Activated T-helper 2 cell treated with anti-CD3 and anti-CD28 coated beads, Interferon-gamma antibody, Interleukin-2, Interleukin-4, amounts not matched to agents 10 μg/mL and 5 μg/mL and 100 μg/mL, durations not matched to agents 14 hours and 24 hours and 36 hours (primary cell): Measurements from ENCODE around the gene PSMB9. TPM values are rescaled to one million over a fixed set of nuclear protein-coding genes. Genes with fewer than 3 reads are reported as not detected.
"Not testable (repeated sequence)": the region's sequence is repeated elsewhere in the genome, so short reads cannot be mapped to it uniquely, and the experiment has no call there.

ENCODE experiments used
- DNase-seq: peaks from one replicate; pipeline ENCODE4 v3.0.0; 2021; ENCODE audit warnings: low spot score
- H3K27ac Mint-ChIP-seq: one replicate; pipeline ENCODE4 v1.8.0; 2021; ENCODE audit warnings: mixed read lengths
- H3K27me3 Mint-ChIP-seq: one replicate; pipeline ENCODE4 v1.8.0; 2021; ENCODE audit warnings: low read depth, mixed read lengths
- H3K36me3 Mint-ChIP-seq: one replicate; pipeline ENCODE4 v1.8.0; 2021; ENCODE audit warnings: low read depth, mixed read lengths
- H3K4me1 Mint-ChIP-seq: one replicate; pipeline ENCODE4 v1.8.0; 2021; ENCODE audit warnings: low read depth, mixed read lengths
- H3K4me3 Mint-ChIP-seq: one replicate; pipeline ENCODE4 v1.8.0; 2021; ENCODE audit warnings: low read depth, mild to moderate bottlenecking, moderate library complexity, mixed read lengths
- H3K9me3 Mint-ChIP-seq: one replicate; pipeline ENCODE4 v1.8.0; 2021; ENCODE audit warnings: mixed read lengths
- intact Hi-C: fragments of 100-400 bp; cut with micrococcal nuclease; formaldehyde crosslinking; loops from one replicate; pipeline ENCODE4 v1.15.1; 2023
- total RNA-seq: library from RNA; stranded (reverse); gene quantifications from 2 replicates; pipeline ENCODE4 v1.2.3, GENCODE V29; 2022

The PSMB9 gene
- 262 and 265 TPM in 2 replicates for total RNA-seq

GRCh38 chr6:32853541-32854375, at the start of gene PSMB9, which contains the start of gene TAP1:
Gene PSMB9 (plus strand): TSS chr6:32854192. CDS start chr6:32854230, 38 bp downstream.
Gene TAP1 (minus strand): TSS chr6:32853704. CDS start chr6:32853636, 68 bp downstream.
- no peaks in the 10 kb centered on the region for H3K9me3 Mint-ChIP-seq
- H3K4me3 Mint-ChIP-seq: peak within 1 kb of the TSS; percentile 99
- no peaks in the 10 kb centered on the region for H3K27me3 Mint-ChIP-seq
- peaks cover 63% of the 10 kb centered on the region for H3K4me1 Mint-ChIP-seq
- peak; percentile 93 for DNase-seq
- peaks cover 81% of the 10 kb centered on the region for H3K36me3 Mint-ChIP-seq
- H3K27ac Mint-ChIP-seq: peak within 1 kb of the TSS; percentile 97
- intact Hi-C loops: loop anchor here (1.0 to 10.0 kb wide), 3 partner anchors 9 to 461 kb away; partner anchors contain the start of genes PSMB8, TAP2, TAPBP and ZBTB22

DNA sequence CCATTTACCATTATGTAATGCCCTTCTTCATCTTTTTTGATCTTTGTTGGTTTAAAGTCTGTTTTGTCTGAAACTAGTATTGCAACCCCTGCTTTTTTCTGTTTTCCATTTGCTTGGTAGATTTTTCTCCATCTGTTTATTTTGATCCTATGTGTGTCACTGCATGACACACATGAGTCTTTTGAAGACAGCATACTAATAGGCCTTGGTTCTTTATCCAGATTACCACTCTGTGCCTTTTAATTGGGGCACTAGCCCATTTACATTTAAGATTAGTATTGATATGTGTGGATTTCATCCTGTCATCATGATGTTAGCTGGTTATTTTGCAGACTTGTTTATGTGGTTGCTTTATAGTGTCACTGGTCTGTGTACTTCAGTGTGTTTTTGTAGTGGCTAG, 48.6 kb upstream of the PSMB9 start:
- H3K4me3 Mint-ChIP-seq, H3K4me1 Mint-ChIP-seq, DNase-seq, H3K9me3 Mint-ChIP-seq, H3K36me3 Mint-ChIP-seq, intact Hi-C loops, H3K27ac Mint-ChIP-seq: not testable (repeated sequence)
- H3K27me3 Mint-ChIP-seq: peaks cover 52% of the 10 kb centered on the region

DNA sequence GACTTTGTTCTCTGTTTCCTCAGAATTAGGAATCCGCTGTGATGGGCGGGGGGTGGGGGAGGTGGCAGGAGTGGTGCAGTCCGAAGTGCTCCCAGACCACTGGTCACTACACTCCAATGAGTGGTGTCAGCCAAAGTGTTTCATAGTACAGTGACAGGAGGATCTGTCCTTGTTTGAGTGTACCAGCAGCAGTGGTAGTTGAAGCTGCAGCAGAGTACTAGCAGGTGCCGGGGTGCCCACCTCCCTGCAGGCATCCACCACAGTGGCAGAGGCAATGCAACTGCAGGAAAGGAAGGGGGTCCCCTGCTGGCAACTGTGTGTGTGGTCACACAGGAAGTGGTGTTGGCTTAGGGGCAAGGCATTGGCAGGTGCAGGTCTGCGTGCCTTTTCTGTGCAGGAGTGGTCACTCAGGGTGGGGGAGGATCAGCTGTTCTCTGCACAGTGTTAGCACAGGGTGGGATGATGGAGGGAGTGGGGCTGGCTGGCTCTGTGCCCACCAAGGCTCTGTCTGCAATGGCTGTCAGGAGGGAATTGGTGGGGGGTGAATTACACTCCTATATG, 46.9 kb upstream of the PSMB9 start:
- Mint-ChIP-seq H3K27ac (no peak overlapping the region), H3K27me3 (peaks cover 39% of the 10 kb centered on the region), H3K36me3 (no peaks in the 10 kb centered on the region), H3K9me3 (no peaks in the 10 kb centered on the region), H3K4me3 (no peak overlapping the region), H3K4me1 (peaks cover 6% of the 10 kb centered on the region)
- DNase-seq: no peak
- intact Hi-C loops: no loop called here

- peaks cover 7% of the 10 kb centered on the region for H3K36me3 Mint-ChIP-seq
- intact Hi-C loops: no loop called here
- no peaks in the 10 kb centered on the region for H3K9me3 Mint-ChIP-seq
- H3K4me1 Mint-ChIP-seq: peaks cover 6% of the 10 kb centered on the region
- no peak overlapping the region for H3K4me3 Mint-ChIP-seq
- H3K27me3 Mint-ChIP-seq: peaks cover 20% of the 10 kb centered on the region
- no peak for DNase-seq
- no peak overlapping the region for H3K27ac Mint-ChIP-seq
These were observed 44.8 kb upstream of the PSMB9 start for GRCh38 chr6:32809171-32809570.

- intact Hi-C loops: loop anchor here (10.0 kb wide), 1 partner anchor 51 kb away; no protein-coding TSS in a partner anchor
- H3K27ac Mint-ChIP-seq: no peak overlapping the region
- no peak for DNase-seq
- peaks cover 12% of the 10 kb centered on the region for H3K36me3 Mint-ChIP-seq
- H3K27me3 Mint-ChIP-seq: no peaks in the 10 kb centered on the region
- no peaks in the 10 kb centered on the region for H3K9me3 Mint-ChIP-seq
- H3K4me1 Mint-ChIP-seq: peaks cover 3% of the 10 kb centered on the region
- H3K4me3 Mint-ChIP-seq: no peak overlapping the region
These were observed 39.8 kb upstream of the PSMB9 start for GRCh38 chr6:32814145-32814544.

GRCh38 chr6:32815115-32815514, 38.9 kb upstream of the PSMB9 start:
- H3K9me3 Mint-ChIP-seq: no peaks in the 10 kb centered on the region
- H3K4me1 Mint-ChIP-seq: peaks cover 6% of the 10 kb centered on the region
- no peak overlapping the region for H3K27ac Mint-ChIP-seq
- intact Hi-C loops: loop anchor here (10.0 kb wide), 1 partner anchor 50 kb away; no protein-coding TSS in a partner anchor
- peaks cover 12% of the 10 kb centered on the region for H3K36me3 Mint-ChIP-seq
- no peak overlapping the region for H3K4me3 Mint-ChIP-seq
- no peak for DNase-seq
- H3K27me3 Mint-ChIP-seq: no peaks in the 10 kb centered on the region

DNA sequence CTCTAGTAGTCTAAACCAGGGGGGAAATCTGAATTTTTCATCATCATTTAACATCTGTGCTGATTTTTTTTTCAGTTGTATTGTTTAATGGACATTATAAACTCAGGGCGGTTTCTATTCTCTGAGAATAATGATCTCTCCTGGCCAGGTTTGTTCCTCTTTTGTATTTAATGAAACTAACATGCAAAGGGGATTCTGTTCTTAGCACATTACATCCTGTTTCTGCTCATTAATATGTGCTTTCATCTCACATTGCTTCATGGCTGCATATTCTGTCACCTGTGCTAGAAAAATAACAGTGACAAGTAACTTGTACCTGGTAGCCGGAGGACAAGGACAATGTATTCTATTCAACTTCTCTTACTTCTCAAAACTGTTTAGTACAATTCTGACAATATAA, 38.0 kb upstream of the PSMB9 start:
- Mint-ChIP-seq H3K4me3 (no peak overlapping the region), H3K4me1 (peaks cover 6% of the 10 kb centered on the region), H3K27me3 (no peaks in the 10 kb centered on the region), H3K36me3 (peaks cover 12% of the 10 kb centered on the region), H3K9me3 (no peaks in the 10 kb centered on the region), H3K27ac (no peak overlapping the region)
- no peak for DNase-seq
- intact Hi-C loops: loop anchor here (10.0 kb wide), 1 partner anchor 49 kb away; no protein-coding TSS in a partner anchor

DNA sequence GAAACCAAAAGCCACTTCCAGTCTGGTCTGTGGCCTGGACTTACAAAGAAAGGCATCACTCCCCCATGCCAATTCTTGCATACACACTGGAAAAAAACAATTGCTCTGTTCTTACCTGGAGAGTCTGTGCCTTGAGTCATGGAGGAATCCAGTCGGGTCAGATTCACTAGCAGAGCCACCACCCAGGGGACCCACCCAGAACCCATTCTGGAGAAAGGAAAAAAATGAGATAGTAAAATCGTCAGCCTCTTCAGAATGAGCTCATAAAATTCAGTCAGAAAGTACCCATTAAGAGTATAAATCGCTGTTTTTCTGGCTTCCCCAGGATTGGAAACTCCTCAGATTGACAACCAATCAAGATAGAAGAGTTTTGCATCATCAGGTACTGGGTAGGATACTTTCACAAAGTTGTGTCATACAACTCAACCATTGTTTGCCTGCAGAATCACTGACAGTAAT, 37.2 kb upstream of the PSMB9 start, which contains the start of gene HLA-DOB:
TSS of gene HLA-DOB (minus strand) at position 257 of the 459 bp plus-strand sequence. CDS start at position 206, 51 bp downstream.
- DNase-seq: no peak
- Mint-ChIP-seq H3K9me3 (no peaks in the 10 kb centered on the region), H3K27ac (no peak within 1 kb of the TSS), H3K4me3 (no peak within 1 kb of the TSS), H3K4me1 (peaks cover 6% of the 10 kb centered on the region), H3K27me3 (no peaks in the 10 kb centered on the region), H3K36me3 (peaks cover 12% of the 10 kb centered on the region)
- intact Hi-C loops: loop anchor here (10.0 kb wide), 1 partner anchor 48 kb away; no protein-coding TSS in a partner anchor

- Mint-ChIP-seq H3K4me3 (no peak overlapping the region), H3K27ac (no peak overlapping the region), H3K9me3 (no peaks in the 10 kb centered on the region), H3K36me3 (peaks cover 6% of the 10 kb centered on the region), H3K4me1 (peaks cover 6% of the 10 kb centered on the region), H3K27me3 (no peaks in the 10 kb centered on the region)
- intact Hi-C loops: loop anchor here (10.0 kb wide), 1 partner anchor 46 kb away; no protein-coding TSS in a partner anchor
- DNase-seq: no peak
These were observed 35.1 kb upstream of the PSMB9 start for GRCh38 chr6:32818867-32819266.

DNA sequence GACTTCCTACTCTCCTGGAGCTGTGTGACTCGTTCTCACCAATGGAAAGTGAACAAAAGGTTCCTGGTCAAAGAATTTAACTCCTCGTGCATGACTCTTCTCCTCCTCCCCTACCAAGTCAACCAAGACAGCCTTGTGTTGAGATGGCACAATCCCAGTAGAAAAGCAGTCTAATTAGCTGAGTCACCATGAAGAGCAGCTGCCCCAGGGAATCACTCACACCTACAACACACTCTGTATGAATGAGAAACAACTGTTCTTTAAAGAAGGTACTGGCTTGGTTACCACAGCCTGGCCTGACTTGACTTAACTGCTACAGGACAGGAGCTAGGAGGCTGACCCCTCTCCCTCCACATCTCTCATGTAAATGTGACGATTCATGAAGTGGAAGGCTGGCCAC, 34.3 kb upstream of the PSMB9 start:
- DNase-seq: no peak
- H3K27ac Mint-ChIP-seq: no peak overlapping the region
- H3K4me1 Mint-ChIP-seq: peaks cover 6% of the 10 kb centered on the region
- no peaks in the 10 kb centered on the region for H3K27me3 Mint-ChIP-seq
- intact Hi-C loops: loop anchor here (10.0 kb wide), 1 partner anchor 45 kb away; no protein-coding TSS in a partner anchor
- no peaks in the 10 kb centered on the region for H3K9me3 Mint-ChIP-seq
- peaks cover 11% of the 10 kb centered on the region for H3K36me3 Mint-ChIP-seq
- no peak overlapping the region for H3K4me3 Mint-ChIP-seq

DNA sequence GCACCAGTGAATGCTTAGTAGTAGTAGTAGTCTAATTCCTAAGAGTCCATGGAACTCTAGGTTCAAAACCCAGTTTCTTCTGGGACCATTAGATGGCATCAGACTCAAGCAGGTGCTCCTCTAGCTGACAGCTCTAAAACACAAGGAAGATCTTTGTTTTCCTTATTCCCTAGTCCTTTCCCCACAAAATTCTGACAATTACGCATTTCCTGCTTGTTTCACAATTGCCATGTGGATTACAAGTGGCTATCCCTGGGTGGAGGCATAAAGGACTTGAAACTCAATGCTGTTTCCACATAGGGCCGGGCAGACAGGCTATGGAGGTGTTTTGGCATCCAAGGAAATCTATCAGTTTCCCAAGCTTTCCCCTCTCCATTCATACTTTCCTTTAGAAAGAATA, 28.0 kb upstream of the PSMB9 start:
- H3K4me3 Mint-ChIP-seq: no peak overlapping the region
- H3K36me3 Mint-ChIP-seq: peaks cover 47% of the 10 kb centered on the region
- no peak for DNase-seq
- no peaks in the 10 kb centered on the region for H3K9me3 Mint-ChIP-seq
- no peak overlapping the region for H3K27ac Mint-ChIP-seq
- peaks cover 29% of the 10 kb centered on the region for H3K4me1 Mint-ChIP-seq
- H3K27me3 Mint-ChIP-seq: no peaks in the 10 kb centered on the region
- intact Hi-C loops: no loop called here

DNA sequence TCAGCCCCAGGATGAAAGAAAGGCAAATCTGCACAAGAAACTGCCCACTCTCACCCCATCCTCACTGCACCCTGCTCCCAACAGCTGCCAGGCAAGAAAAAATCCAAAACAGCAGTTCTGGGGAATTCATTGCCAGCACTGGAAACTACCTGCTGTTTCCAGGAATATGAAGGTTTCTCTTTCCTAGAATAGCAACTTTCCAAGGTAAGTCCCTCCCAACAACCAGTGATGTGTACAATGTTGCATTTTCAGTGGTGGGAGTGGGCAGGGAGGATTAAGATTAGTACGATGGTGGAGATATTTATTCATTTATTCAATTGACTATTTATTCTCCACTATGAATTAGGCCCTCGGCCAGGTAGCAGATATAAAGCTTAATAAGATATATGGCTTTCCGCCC, 27.0 kb upstream of the PSMB9 start:
- no peak overlapping the region for H3K4me3 Mint-ChIP-seq
- DNase-seq: no peak
- H3K4me1 Mint-ChIP-seq: peaks cover 34% of the 10 kb centered on the region
- intact Hi-C loops: no loop called here
- peaks cover 58% of the 10 kb centered on the region for H3K36me3 Mint-ChIP-seq
- H3K9me3 Mint-ChIP-seq: no peaks in the 10 kb centered on the region
- H3K27ac Mint-ChIP-seq: peak overlapping the region; percentile 27
- no peaks in the 10 kb centered on the region for H3K27me3 Mint-ChIP-seq

DNA sequence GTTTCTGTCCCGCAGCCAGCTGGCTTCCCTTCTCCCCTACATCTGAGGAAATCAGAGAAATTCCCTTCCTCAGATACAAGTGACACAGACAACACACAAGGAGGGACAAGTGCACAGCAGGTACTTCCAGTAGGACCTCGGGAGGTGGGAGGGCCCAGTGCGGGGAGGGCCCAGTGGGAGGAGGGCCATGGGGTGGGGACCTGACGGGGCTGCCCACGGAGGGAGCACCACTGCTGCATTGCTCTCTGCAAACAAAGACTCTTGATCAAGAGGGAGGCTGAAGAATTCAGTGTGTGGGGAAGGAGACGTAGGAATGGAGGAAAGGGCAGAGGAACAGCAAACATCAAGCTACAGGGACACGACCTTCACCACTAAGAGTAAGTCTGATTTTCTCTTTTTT, 24.5 kb upstream of the PSMB9 start:
- no peak for DNase-seq
- no peaks in the 10 kb centered on the region for H3K9me3 Mint-ChIP-seq
- H3K4me1 Mint-ChIP-seq: peaks cover 54% of the 10 kb centered on the region
- no peaks in the 10 kb centered on the region for H3K27me3 Mint-ChIP-seq
- H3K36me3 Mint-ChIP-seq: peaks cover 77% of the 10 kb centered on the region
- intact Hi-C loops: no loop called here
- no peak overlapping the region for H3K4me3 Mint-ChIP-seq
- no peak overlapping the region for H3K27ac Mint-ChIP-seq
